ENCODE measurements around the gene SPATA31A7. TPM values are rescaled to one million over a fixed set of nuclear protein-coding genes. Genes with fewer than 3 reads are reported as not detected.
"Not testable (repeated sequence)": the region's sequence is repeated elsewhere in the genome, so short reads cannot be mapped to it uniquely, and the experiment has no call there.

The SPATA31A7 gene
- not detected for total RNA-seq
- polyA plus RNA-seq = not detected

- not testable (repeated sequence) for H3K4me3 ChIP-seq (ENCODE audit: low read depth in 1 of 3, low read length in 3 of 3); H3K9me3 ChIP-seq (ENCODE audit: control insufficient read depth in 4 of 4, low read length in 3 of 4); H3K9ac ChIP-seq (ENCODE audit: low read depth in 1 of 2, low read length in 2 of 2); H3K27me3 ChIP-seq (ENCODE audit: control insufficient read depth in 4 of 4, insufficient read depth in 4 of 4, low read length in 3 of 4); H3K27ac ChIP-seq (ENCODE audit: low read depth in 1 of 2, low read length in 2 of 2); H3K36me3 ChIP-seq (ENCODE audit: control insufficient read depth in 4 of 4, insufficient read depth in 3 of 4, low read depth in 1 of 4, low read length in 3 of 4); DNase-seq (ENCODE audit: low spot score); H3K4me1 ChIP-seq (ENCODE audit: control insufficient read depth in 4 of 4, insufficient read depth in 4 of 4, low read length in 3 of 4)
- WGBS = no CpG with 5 or more reads among the region's 7 CpGs
Measured at GRCh38 chr9:61189736-61190135, at the start of gene SPATA31A7. SPATA31A7 (plus strand) TSS chr9:61190036; CDS start chr9:61190065, 29 bp downstream.

DNA sequence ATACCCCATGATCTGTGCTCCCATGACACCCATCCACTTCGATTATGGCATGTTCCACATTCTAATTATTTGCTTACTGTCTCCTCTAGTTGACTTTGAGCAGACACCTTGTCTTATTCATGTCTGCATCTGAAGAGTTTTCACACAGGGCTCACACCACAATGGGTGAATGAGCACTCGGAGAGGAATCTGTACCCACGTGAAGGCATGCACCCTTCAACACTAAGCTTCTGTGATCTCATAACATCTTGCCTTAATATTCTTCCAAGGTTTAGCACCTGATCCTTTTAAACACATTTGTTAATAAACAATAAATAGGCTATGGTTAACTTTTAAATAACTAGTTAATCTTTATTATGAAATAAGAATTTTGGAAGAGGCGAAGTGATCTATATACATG, 36.6 kb downstream of the SPATA31A7 start:
- H3K9ac ChIP-seq (ENCODE audit: low read depth in 1 of 2, low read length in 2 of 2); H3K36me3 ChIP-seq (ENCODE audit: control insufficient read depth in 4 of 4, insufficient read depth in 3 of 4, low read depth in 1 of 4, low read length in 3 of 4); H3K27ac ChIP-seq (ENCODE audit: low read depth in 1 of 2, low read length in 2 of 2); H3K4me3 ChIP-seq (ENCODE audit: low read depth in 1 of 3, low read length in 3 of 3); H3K4me1 ChIP-seq (ENCODE audit: control insufficient read depth in 4 of 4, insufficient read depth in 4 of 4, low read length in 3 of 4); DNase-seq (ENCODE audit: low spot score); H3K9me3 ChIP-seq (ENCODE audit: control insufficient read depth in 4 of 4, low read length in 3 of 4); H3K27me3 ChIP-seq (ENCODE audit: control insufficient read depth in 4 of 4, insufficient read depth in 4 of 4, low read length in 3 of 4): not testable (repeated sequence)
- 96% methylated on average over 2 of the region's 4 CpGs for WGBS

Small RNA genes within 50 kb of the gene (small RNA-seq; reads per million reads assigned to genes)
- gene BX005040.2 = not detected
